Gastroesophageal sphincter (tissue), 3 donors: ENCODE data around the gene TSACC.

Source experiments
- CTCF ChIP-seq, 4 experiments: fragments of 200-600 bp in 2 of 4; fragments of 450-650 bp in 2 of 4; sonication (generic) in 1 of 4; IDR thresholded peaks; one replicate each; pipeline ENCODE4 v1.5.1; 2017 to 2019; ENCODE audit warnings: antibody characterized with exemption in 4 of 4, mild to moderate bottlenecking in 2 of 4, moderate library complexity in 2 of 4
- EP300 ChIP-seq: sonication (generic); formaldehyde crosslinking; IDR thresholded peaks from one replicate; pipeline ENCODE4 v1.6.1; 2017; ENCODE audit warnings: antibody characterized with exemption, mild to moderate bottlenecking
- POLR2A ChIP-seq, 2 donors: fragments of 450-650 bp; IDR thresholded peaks; one replicate each; pipeline ENCODE4 v1.6.1; 2017; ENCODE audit warnings: antibody characterized with exemption in 2 of 2, mild to moderate bottlenecking in 2 of 2, moderate library complexity in 1 of 2
- POLR2AphosphoS5 ChIP-seq: sonication (generic); formaldehyde crosslinking; IDR thresholded peaks from one replicate; pipeline ENCODE4 v1.6.1; 2017; ENCODE audit warnings: antibody characterized with exemption

GRCh38 chr1:156293895-156294294 lies 44.4 kb upstream of the TSACC start:
- TF ChIP-seq CTCF (IDR thresholded peaks at IDR 0.05): no peak
- TF ChIP-seq POLR2A (IDR thresholded peaks at IDR 0.05): no peak
- no peak for TF ChIP-seq EP300
- TF ChIP-seq POLR2AphosphoS5: no peak
